ENCODE data around the gene NTN3. TPM values are rescaled to one million over a fixed set of nuclear protein-coding genes. Genes with fewer than 3 reads are reported as not detected.

NTN3 gene
- polyA plus RNA-seq, 2 of the 4 experiments (the other 2 are of a cell fraction), result not detected

DNA sequence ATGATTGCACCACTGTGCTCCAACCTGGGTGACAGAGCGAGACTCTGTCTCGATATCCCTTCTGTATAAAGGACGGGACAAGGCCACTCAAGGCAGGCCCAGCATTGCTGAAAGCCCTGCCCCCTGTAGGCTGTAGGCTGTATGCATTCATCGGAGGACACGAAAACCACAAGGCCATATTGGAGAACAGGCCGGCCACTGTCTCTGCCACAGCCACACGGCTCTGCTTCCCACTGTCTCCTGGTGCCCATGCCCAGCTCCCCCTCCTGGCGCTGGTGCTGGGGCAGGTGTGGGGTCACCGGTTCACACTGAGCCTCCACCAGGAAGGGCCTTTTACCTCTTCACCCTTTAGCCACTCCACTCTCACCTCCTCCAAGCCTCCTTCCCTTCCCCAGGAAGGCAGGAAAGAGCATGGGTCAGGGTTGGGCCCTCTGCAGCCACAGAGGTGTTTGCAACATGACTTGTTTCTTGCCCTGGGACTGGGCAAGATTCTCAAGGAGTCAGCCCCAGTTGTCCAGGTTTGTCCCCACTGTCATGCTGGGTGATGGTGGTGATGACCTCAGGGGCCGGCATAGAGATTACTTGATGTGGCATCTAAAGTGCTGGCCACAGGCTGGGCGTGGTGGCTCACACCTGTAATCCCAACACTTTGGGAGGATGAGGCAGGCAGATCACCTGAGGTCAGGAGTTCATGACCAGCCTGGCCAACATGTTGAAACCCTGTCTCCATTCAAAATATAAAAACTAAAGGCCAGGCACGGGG lies 5.3 kb upstream of the NTN3 start:
- H3K4me1 ChIP-seq, result peaks cover 24% of the 10 kb centered on the region
- peak in 1 of 2 experiments; percentile 9; a peak in 1 of 6 replicates for ATAC-seq
- H3K27ac ChIP-seq, result no peak overlapping the region
- no peaks in the 10 kb centered on the region for H3K9me3 ChIP-seq
- no peak for FAIRE-seq
- H3K4me2 ChIP-seq, result no peak overlapping the region
- ChIA-PET CTCF (interaction anchor here (1.9 kb wide), 1 partner anchor 35 kb away, joined by 6 read pairs; no protein-coding TSS in a partner anchor), POLR2A (no interaction called here)
- whole genome bisulfite sequencing (ENCODE audit: missing lambda C conversion rate), result 91% methylated on average over 9 of the region's 12 CpGs
- no peak overlapping the region for H3K4me3 ChIP-seq
- TF ChIP-seq NFE2L2 (conservative IDR thresholded peaks at IDR 0.05; ENCODE audit: low read length), result no peak
- TF ChIP-seq, protein P1, sequence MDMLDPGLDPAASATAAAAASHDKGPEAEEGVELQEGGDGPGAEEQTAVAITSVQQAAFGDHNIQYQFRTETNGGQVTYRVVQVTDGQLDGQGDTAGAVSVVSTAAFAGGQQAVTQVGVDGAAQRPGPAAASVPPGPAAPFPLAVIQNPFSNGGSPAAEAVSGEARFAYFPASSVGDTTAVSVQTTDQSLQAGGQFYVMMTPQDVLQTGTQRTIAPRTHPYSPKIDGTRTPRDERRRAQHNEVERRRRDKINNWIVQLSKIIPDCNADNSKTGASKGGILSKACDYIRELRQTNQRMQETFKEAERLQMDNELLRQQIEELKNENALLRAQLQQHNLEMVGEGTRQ (IDR thresholded peaks at IDR 0.05), result no peak
- TF ChIP-seq CEBPB (IDR thresholded peaks at IDR 0.05), result no peak
- TF ChIP-seq RAD21 (conservative IDR thresholded peaks at IDR 0.05 in 1 of 2, IDR thresholded peaks at IDR 0.05 in 1 of 2), result peak in 1 of 2 experiments; percentile 3; a peak in 1 of 5 replicates
- TF ChIP-seq, protein P2, sequence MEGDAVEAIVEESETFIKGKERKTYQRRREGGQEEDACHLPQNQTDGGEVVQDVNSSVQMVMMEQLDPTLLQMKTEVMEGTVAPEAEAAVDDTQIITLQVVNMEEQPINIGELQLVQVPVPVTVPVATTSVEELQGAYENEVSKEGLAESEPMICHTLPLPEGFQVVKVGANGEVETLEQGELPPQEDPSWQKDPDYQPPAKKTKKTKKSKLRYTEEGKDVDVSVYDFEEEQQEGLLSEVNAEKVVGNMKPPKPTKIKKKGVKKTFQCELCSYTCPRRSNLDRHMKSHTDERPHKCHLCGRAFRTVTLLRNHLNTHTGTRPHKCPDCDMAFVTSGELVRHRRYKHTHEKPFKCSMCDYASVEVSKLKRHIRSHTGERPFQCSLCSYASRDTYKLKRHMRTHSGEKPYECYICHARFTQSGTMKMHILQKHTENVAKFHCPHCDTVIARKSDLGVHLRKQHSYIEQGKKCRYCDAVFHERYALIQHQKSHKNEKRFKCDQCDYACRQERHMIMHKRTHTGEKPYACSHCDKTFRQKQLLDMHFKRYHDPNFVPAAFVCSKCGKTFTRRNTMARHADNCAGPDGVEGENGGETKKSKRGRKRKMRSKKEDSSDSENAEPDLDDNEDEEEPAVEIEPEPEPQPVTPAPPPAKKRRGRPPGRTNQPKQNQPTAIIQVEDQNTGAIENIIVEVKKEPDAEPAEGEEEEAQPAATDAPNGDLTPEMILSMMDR (IDR thresholded peaks at IDR 0.05), result no peak
- 0 out of 2 replicates have a peak, but pooled peaks have one; percentile 12 for TF ChIP-seq POLR2A (IDR thresholded peaks at IDR 0.05; ENCODE audit: low read length)
- TF ChIP-seq, protein P3, sequence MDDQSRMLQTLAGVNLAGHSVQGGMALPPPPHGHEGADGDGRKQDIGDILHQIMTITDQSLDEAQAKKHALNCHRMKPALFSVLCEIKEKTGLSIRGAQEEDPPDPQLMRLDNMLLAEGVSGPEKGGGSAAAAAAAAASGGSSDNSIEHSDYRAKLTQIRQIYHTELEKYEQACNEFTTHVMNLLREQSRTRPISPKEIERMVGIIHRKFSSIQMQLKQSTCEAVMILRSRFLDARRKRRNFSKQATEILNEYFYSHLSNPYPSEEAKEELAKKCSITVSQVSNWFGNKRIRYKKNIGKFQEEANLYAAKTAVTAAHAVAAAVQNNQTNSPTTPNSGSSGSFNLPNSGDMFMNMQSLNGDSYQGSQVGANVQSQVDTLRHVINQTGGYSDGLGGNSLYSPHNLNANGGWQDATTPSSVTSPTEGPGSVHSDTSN (IDR thresholded peaks at IDR 0.05), result peak; percentile 9; the same call in 1 of the 2 replicates
- no peak for TF ChIP-seq FOXS1 (CRISPR knock-in tag; IDR thresholded peaks at IDR 0.05)
- no peak for TF ChIP-seq BHLHE40 (IDR thresholded peaks at IDR 0.05; ENCODE audit: low read depth, low read length)
- TF ChIP-seq, protein P4, sequence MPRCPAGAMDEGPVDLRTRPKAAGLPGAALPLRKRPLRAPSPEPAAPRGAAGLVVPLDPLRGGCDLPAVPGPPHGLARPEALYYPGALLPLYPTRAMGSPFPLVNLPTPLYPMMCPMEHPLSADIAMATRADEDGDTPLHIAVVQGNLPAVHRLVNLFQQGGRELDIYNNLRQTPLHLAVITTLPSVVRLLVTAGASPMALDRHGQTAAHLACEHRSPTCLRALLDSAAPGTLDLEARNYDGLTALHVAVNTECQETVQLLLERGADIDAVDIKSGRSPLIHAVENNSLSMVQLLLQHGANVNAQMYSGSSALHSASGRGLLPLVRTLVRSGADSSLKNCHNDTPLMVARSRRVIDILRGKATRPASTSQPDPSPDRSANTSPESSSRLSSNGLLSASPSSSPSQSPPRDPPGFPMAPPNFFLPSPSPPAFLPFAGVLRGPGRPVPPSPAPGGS (IDR thresholded peaks at IDR 0.05), result no peak
- TF ChIP-seq NR3C1 (IDR thresholded peaks at IDR 0.05), result no peak
- no peak for TF ChIP-seq EHF (CRISPR knock-in tag; IDR thresholded peaks at IDR 0.05)
- TF ChIP-seq, protein P5, sequence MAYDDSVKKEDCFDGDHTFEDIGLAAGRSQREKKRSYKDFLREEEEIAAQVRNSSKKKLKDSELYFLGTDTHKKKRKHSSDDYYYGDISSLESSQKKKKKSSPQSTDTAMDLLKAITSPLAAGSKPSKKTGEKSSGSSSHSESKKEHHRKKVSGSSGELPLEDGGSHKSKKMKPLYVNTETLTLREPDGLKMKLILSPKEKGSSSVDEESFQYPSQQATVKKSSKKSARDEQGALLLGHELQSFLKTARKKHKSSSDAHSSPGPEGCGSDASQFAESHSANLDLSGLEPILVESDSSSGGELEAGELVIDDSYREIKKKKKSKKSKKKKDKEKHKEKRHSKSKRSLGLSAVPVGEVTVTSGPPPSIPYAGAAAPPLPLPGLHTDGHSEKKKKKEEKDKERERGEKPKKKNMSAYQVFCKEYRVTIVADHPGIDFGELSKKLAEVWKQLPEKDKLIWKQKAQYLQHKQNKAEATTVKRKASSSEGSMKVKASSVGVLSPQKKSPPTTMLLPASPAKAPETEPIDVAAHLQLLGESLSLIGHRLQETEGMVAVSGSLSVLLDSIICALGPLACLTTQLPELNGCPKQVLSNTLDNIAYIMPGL (CRISPR knock-in tag; IDR thresholded peaks at IDR 0.05; ENCODE audit: borderline replicate concordance), result no peak
- TF ChIP-seq KDM5A (IDR thresholded peaks at IDR 0.05), result no peak
- DNase-seq (ENCODE audit: low read depth in 1 of 2, low spot score in 1 of 2), result peak; percentile 25 to 55

DNA sequence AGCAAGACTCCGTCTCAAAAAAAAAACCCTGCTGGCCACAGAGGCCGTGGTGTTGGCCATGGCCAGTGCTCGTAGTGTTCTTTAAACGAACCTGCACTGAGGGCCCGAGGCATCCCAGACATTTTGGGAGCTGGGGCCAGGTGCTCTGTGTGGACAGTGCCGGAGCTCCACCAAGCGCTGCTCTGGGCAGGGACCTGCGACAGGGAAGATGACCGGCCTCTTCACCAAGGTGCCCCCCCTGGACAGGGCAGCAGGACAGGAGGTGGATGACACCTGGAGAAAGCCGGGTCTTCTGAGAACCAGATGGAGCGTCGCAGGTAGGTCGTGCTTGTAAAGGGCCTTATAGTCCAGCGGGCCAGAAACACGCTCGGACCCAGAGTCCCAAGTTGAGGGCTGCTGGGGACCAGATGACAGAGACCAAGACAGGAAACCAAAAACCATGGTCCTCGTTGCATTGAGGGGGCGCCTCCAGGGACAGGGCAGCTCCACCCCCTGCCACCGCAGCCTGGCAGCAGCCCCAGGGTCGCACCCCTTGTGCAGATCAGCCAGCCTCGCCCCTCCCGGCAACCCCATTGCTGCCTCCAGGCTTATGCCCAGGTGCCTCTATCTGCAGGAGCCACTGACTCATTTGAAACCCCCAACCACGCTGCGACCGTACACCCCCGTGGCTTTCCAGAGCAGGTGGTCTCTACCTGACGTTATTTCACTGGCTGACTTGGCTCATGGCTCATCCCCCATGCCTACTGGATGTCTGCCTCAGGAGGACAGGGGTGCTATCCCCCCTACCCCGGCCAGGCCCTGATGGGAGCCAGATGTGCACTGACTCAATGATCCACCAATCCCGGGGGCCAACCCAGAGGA lies 4.2 kb upstream of the NTN3 start:
- Histone ChIP-seq H3K4me1 (peaks cover 29% of the 10 kb centered on the region), H3K4me2 (peak overlapping the region; percentile 100), H3K9me3 (no peaks in the 10 kb centered on the region), H3K4me3 (no peak overlapping the region; the same call in 2 of the 3 replicates), H3K27ac (peak overlapping the region in 1 of 2 experiments; percentile 85; a peak in 4 of 6 replicates)
- ChIA-PET CTCF (interaction anchor here (1.1 to 1.9 kb wide), 2 partner anchors 34 kb away, joined by 4 to 6 read pairs; no protein-coding TSS in a partner anchor), POLR2A (no interaction called here)
- ATAC-seq (peak in 1 of 2 experiments; percentile 0; a peak in 1 of 6 replicates), FAIRE-seq (no peak), DNase-seq (ENCODE audit: low read depth in 1 of 2, low spot score in 1 of 2) (no peak)
- TF ChIP-seq CHD4 (IDR thresholded peaks at IDR 0.05; ENCODE audit: borderline replicate concordance) (no peak), HOXB13 (CRISPR knock-in tag; IDR thresholded peaks at IDR 0.05; ENCODE audit: low read depth) (no peak), FOSL2 (IDR thresholded peaks at IDR 0.05) (no peak), FOSL2 (CRISPR knock-in tag; IDR thresholded peaks at IDR 0.05) (no peak), POLR2A (IDR thresholded peaks at IDR 0.05; ENCODE audit: low read length) (no peak), RAD21 (conservative IDR thresholded peaks at IDR 0.05 in 1 of 2, IDR thresholded peaks at IDR 0.05 in 1 of 2) (no peak), TFCP2L1 (CRISPR knock-in tag; IDR thresholded peaks at IDR 0.05) (no peak), CEBPB (IDR thresholded peaks at IDR 0.05) (no peak)
- TF ChIP-seq, protein P6, sequence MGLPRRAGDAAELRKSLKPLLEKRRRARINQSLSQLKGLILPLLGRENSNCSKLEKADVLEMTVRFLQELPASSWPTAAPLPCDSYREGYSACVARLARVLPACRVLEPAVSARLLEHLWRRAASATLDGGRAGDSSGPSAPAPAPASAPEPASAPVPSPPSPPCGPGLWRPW (IDR thresholded peaks at IDR 0.05), result no peak
- 94% methylated on average over 29 of the region's 29 CpGs for WGBS (ENCODE audit: missing lambda C conversion rate)

Data from A549 (cell line).